SU-DHL-6 (cell line): Measurements from ENCODE around the gene PCBP2.

Source experiments
- H2AFZ ChIP-seq: fragments of 200-600 bp; sonication (generic); 2 replicates; pipeline ENCODE4 v1.6.1; 2014; ENCODE audit warnings: low read depth, mild to moderate bottlenecking, moderate library complexity, mixed read lengths, antibody characterized with exemption, low read length; ENCODE audit not compliant: severe bottlenecking
- H3F3A ChIP-seq: fragments of 200-600 bp; shearing (Covaris generic); 2 replicates; pipeline ENCODE4 v1.6.0; 2016; ENCODE audit warnings: antibody characterized with exemption, mild to moderate bottlenecking; ENCODE audit not compliant: insufficient read depth
- H3K27ac ChIP-seq: fragments of 200-600 bp; sonication (generic); 2 replicates; pipeline ENCODE4 v1.5.1; 2016; ENCODE audit warnings: low read depth, mild to moderate bottlenecking, low read length, moderate library complexity, mixed read lengths
- H3K27me3 ChIP-seq: fragments of 200-600 bp; sonication (generic), shearing (Covaris generic); 2 replicates; pipeline ENCODE4 v1.6.0; 2014; ENCODE audit warnings: mild to moderate bottlenecking, low read length
- H3K36me3 ChIP-seq: fragments of 200-600 bp; sonication (generic); 2 replicates; pipeline ENCODE4 v1.6.1; 2014; ENCODE audit warnings: mild to moderate bottlenecking, low read length, mixed read lengths
- H3K4me2 ChIP-seq: fragments of 300-600, 200-600 bp; shearing (Covaris generic), sonication (generic); 2 replicates; pipeline ENCODE4 v1.6.0; 2014; ENCODE audit warnings: low read length, low read depth, mild to moderate bottlenecking; ENCODE audit not compliant: poor library complexity, severe bottlenecking
- H3K4me3 ChIP-seq: fragments of 200-600 bp; sonication (generic); 2 replicates; pipeline ENCODE4 v1.5.1; 2014; ENCODE audit warnings: antibody characterized with exemption, low read length, mild to moderate bottlenecking, mixed read lengths; ENCODE audit not compliant: insufficient read depth, poor library complexity, severe bottlenecking
- H3K79me2 ChIP-seq: fragments of 200-600 bp; sonication (generic); 2 replicates; pipeline ENCODE4 v1.6.1; 2014; ENCODE audit warnings: mild to moderate bottlenecking, low read length, moderate library complexity; ENCODE audit not compliant: insufficient read depth
- H3K9ac ChIP-seq: fragments of 200-600 bp; sonication (generic); 2 replicates; pipeline ENCODE4 v1.7.0; 2014; ENCODE audit warnings: mild to moderate bottlenecking, low read length
- H3K9me2 ChIP-seq: fragments of 200-600 bp; sonication (generic); replicated peaks from 2 replicates; pipeline ENCODE4 v1.6.1; 2014; ENCODE audit warnings: low read length; ENCODE audit not compliant: insufficient read depth
- H3K9me3 ChIP-seq: fragments of 200-600 bp; sonication (generic); 2 replicates; pipeline ENCODE4 v1.6.1; 2014; ENCODE audit warnings: low read length, mixed read lengths; ENCODE audit not compliant: insufficient read depth
- H4K20me1 ChIP-seq: fragments of 200-600 bp; sonication (generic); 2 replicates; pipeline ENCODE4 v1.6.1; 2014; ENCODE audit warnings: low read depth, mild to moderate bottlenecking, antibody characterized with exemption, low read length, moderate library complexity, mixed read lengths
- CTCF ChIP-seq: fragments of 200-600 bp; sonication (generic); IDR thresholded peaks from one replicate; pipeline ENCODE4 v1.5.1; 2017; ENCODE audit warnings: antibody characterized with exemption, mild to moderate bottlenecking, low read length, moderate library complexity; ENCODE audit not compliant: insufficient read depth, poor library complexity, severe bottlenecking
- EZH2phosphoT487 ChIP-seq: fragments of 200-600 bp; sonication (generic), shearing (Covaris generic); conservative IDR thresholded peaks from 2 replicates; pipeline ENCODE4 v1.6.1; 2018; ENCODE audit warnings: mild to moderate bottlenecking, antibody characterized with exemption, low read length, moderate library complexity, mixed read lengths

The PCBP2 gene

GRCh38 chr12:53454707-53455106 lies 2.8 kb downstream of the PCBP2 start:
- Histone ChIP-seq H3F3A (peaks cover 34% of the 10 kb centered on the region), H3K9me2 (no peaks in the 10 kb centered on the region), H3K36me3 (peaks cover 57% of the 10 kb centered on the region), H3K9me3 (no peaks in the 10 kb centered on the region), H2AFZ (no peak overlapping the region), H3K27me3 (no peaks in the 10 kb centered on the region), H3K27ac (no peak overlapping the region), H3K9ac (no peak overlapping the region), H4K20me1 (peaks cover 37% of the 10 kb centered on the region), H3K4me2 (no peak overlapping the region), H3K79me2 (peaks cover 66% of the 10 kb centered on the region), H3K4me3 (no peak overlapping the region)
- TF ChIP-seq EZH2phosphoT487: no peak
- no peak for TF ChIP-seq CTCF

- Histone ChIP-seq H3K27ac (no peak overlapping the region), H3K27me3 (no peaks in the 10 kb centered on the region), H3K9me3 (no peaks in the 10 kb centered on the region), H2AFZ (no peak overlapping the region), H3K9me2 (no peaks in the 10 kb centered on the region), H3F3A (peaks cover 32% of the 10 kb centered on the region; the same call in 1 of the 2 replicates), H3K79me2 (peaks cover 85% of the 10 kb centered on the region), H3K36me3 (peaks cover 78% of the 10 kb centered on the region), H3K4me2 (no peak overlapping the region), H3K4me3 (no peak overlapping the region), H4K20me1 (peaks cover 52% of the 10 kb centered on the region), H3K9ac (no peak overlapping the region)
- TF ChIP-seq EZH2phosphoT487: no peak
Measured at GRCh38 chr12:53456654-53457366, 4.9 kb downstream of the PCBP2 start.

- TF ChIP-seq CTCF: no peak
- no peak for TF ChIP-seq EZH2phosphoT487
- no peaks in the 10 kb centered on the region for H3K9me3 ChIP-seq
- H3K27ac ChIP-seq: no peak overlapping the region
- no peak overlapping the region for H3K9ac ChIP-seq
- H3K4me3 ChIP-seq: no peak overlapping the region
- peaks cover 85% of the 10 kb centered on the region for H3K36me3 ChIP-seq
- H3K27me3 ChIP-seq: no peaks in the 10 kb centered on the region
- no peak overlapping the region for H2AFZ ChIP-seq
- H3F3A ChIP-seq: peaks cover 24% of the 10 kb centered on the region; the same call in 1 of the 2 replicates
- H3K79me2 ChIP-seq: peaks cover 86% of the 10 kb centered on the region
- no peak overlapping the region for H3K4me2 ChIP-seq
- H4K20me1 ChIP-seq: peaks cover 51% of the 10 kb centered on the region
- H3K9me2 ChIP-seq: no peaks in the 10 kb centered on the region
Measured at GRCh38 chr12:53459097-53459496, 7.2 kb downstream of the PCBP2 start.

- H3K4me2 ChIP-seq: no peak overlapping the region
- no peak overlapping the region for H3K27ac ChIP-seq
- peaks cover 23% of the 10 kb centered on the region for H3F3A ChIP-seq
Measured at GRCh38 chr12:53461059-53461458, 9.2 kb downstream of the PCBP2 start.

More at GRCh38 chr12:53461059-53461458, 9.2 kb downstream of the PCBP2 start:
- H3K9ac ChIP-seq: no peak overlapping the region
- H3K9me3 ChIP-seq: no peaks in the 10 kb centered on the region
- peaks cover 40% of the 10 kb centered on the region for H4K20me1 ChIP-seq
- no peaks in the 10 kb centered on the region for H3K9me2 ChIP-seq
- peaks cover 85% of the 10 kb centered on the region for H3K36me3 ChIP-seq
- H2AFZ ChIP-seq: no peak overlapping the region
- H3K27me3 ChIP-seq: no peaks in the 10 kb centered on the region
- TF ChIP-seq EZH2phosphoT487 (no peak), CTCF (no peak)
- peaks cover 73% of the 10 kb centered on the region for H3K79me2 ChIP-seq
- no peak overlapping the region for H3K4me3 ChIP-seq
